CD4-positive, alpha-beta T cell treated with Interleukin-15 for 4 hours (primary cell): ENCODE results near the gene PLXNA4.

Experiments
- DNase-seq: peaks from one replicate; pipeline ENCODE4 v3.0.0-alpha.2; 2020; ENCODE audit warnings: low spot score

Gene PLXNA4

GRCh38 chr7:132112106-132112505, 464.2 kb downstream of the PLXNA4 start:
- DNase-seq, result no peak

DNA sequence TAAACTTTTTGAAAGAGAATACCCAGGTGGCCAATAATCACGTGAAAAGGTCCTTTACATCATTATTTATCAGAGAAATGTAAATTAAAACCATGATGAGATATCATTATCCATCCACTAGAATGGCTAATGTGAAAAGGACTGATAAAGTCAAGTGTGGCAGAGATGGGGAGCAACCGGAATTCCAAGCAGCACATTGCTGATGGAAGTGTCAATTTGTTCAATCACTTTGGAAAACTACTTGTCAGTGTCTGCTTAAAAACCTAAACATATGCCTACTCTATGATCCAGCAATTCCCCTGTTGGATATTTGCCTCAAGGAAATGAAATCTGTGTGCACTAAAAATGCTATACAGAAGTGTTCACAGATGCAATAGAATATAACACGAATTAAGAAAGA, 465.6 kb downstream of the PLXNA4 start:
- no peak for DNase-seq

DNA sequence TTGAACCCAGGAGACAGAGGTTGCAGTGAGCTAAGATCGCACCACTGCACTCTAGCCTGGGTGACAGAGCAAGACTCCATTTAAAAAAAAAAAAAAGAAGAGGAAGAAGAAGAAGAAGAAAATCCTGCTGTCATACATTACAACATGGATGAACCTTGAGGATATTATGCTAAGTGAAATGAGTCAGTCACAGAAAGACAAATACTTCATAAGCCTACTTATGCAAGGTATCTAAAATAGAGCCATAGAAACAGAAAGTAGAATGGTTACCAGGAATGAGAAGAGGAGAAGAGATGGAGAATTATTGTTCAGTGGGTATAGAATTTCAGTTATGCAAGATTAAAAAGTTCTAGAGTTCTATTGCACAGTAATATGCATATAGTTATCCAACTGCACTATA, 466.5 kb downstream of the PLXNA4 start:
- DNase-seq, result no peak

DNA sequence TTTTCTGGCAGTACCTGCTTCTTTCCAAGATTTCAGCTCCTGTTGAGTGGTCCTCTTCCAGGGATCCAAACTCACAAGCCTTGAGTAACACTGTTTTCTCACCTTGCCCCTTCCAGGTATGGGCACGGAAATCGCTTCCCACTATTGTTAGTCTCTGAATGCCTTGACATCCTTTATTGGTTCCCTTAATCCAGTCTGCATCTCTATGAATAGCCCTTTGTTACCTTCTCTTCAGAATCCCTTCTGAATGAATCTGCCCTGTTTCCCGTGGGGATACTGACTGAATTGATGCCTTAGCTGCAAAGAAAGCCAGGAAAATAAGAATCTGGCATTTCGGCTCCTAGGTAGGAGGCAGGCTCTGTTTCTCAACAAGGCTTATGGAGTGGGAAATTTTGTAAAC, 467.7 kb downstream of the PLXNA4 start:
- no peak for DNase-seq

GRCh38 chr7:132106491-132106890, 469.8 kb downstream of the PLXNA4 start:
- DNase-seq, result no peak

DNA sequence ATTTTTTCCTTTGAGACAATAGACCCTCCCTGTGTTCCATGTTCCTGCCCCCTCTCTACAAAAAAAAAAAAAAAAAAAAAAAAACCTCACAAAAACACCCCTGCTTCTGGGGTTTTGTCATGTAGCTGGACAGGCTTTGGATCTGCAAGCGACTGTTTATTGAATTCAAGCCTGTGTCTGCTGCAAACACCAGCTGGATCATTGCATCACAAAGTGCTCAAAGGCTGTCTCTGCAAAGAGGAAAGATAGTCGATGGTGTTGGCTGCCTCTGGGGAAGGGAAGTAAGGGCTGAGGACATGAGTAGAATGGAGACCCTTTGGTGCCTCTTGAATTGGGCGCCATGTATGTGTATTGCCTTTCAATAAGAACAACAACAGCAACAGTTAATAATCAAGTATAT, 471.2 kb downstream of the PLXNA4 start:
- DNase-seq, result no peak

DNA sequence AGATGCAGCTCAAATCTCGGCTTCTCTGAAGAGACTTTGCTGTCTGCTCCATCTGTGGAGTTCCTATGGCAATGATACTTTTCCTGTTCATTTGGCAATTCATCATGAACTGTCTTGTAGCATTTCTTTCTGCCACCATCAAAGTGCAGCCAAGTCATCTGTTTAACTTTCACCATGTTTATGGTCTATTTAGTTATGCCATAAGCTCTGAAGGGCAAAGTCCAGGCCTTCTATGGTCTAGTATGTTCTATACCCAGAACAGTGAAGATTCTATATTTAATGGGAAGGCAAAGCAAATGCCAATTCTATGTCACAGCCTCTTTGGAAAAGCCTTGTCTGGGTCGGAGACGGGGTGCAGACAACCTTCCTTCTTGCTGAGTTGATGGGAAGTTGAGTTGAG, 472.6 kb downstream of the PLXNA4 start:
- no peak for DNase-seq

DNA sequence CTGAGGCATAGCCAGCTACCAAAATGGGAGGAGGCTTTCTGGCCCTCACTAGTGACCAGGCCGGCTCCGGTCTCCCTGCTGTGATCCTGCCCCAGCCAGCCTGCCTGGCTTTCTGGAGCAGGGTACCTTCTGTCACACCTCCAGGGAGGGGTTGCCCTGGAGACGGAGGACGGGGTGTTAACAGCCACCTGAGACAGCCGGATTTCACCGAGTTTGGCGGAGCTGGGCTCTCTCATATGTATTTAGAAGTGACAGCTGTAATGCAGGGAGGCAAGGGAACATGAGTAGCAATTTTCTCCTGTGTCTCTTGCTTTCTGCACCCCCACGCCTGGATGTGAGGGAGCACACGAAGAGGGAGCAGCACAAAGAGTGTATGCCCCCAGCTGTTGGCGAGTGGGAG, 473.3 kb downstream of the PLXNA4 start:
- DNase-seq, result no peak

DNA sequence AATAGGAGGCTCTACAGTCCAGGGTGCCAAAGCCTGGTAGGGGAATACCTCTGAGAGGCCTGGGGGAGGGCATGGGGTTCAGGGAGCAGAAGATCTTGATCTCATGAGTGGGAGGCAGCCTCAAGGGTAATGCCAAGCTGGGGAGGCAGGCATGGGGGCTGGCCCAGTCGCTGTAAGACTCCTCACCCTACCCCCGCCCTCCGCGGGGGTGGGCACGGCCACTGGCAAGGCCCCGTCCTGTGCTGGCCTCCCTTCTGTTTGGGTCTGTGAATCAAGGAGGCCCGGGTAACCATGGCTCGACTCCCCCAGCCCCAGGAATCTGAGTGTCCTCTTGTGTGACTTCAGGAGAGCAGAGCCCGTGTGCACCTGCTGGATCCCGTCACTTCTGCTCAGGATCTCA, 473.9 kb downstream of the PLXNA4 start:
- no peak for DNase-seq

DNA sequence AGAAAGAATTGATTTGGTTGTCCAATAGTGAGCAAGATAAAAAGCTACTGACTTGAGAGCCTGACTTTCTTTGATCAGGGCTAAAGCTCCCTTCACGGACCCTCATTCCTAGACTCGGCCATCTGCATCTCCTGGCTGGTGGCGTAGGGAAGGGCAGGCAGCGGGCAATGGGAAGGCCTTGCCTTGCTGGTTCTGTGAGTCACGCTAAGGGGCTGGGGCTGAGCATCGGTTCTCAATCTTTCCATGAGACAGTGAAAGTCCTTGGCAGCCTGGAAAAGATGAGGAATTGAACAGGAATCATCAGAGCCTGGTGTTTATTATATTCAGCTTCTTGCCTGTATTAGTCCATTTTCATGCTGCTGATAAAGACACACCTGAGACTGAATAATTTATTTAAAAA, 475.3 kb downstream of the PLXNA4 start:
- DNase-seq, result no peak

GRCh38 chr7:132100483-132100882, 475.8 kb downstream of the PLXNA4 start:
- DNase-seq, result no peak

GRCh38 chr7:132099163-132099562, 477.1 kb downstream of the PLXNA4 start:
- no peak for DNase-seq

GRCh38 chr7:132098327-132098726, 477.9 kb downstream of the PLXNA4 start:
- DNase-seq, result no peak

DNA sequence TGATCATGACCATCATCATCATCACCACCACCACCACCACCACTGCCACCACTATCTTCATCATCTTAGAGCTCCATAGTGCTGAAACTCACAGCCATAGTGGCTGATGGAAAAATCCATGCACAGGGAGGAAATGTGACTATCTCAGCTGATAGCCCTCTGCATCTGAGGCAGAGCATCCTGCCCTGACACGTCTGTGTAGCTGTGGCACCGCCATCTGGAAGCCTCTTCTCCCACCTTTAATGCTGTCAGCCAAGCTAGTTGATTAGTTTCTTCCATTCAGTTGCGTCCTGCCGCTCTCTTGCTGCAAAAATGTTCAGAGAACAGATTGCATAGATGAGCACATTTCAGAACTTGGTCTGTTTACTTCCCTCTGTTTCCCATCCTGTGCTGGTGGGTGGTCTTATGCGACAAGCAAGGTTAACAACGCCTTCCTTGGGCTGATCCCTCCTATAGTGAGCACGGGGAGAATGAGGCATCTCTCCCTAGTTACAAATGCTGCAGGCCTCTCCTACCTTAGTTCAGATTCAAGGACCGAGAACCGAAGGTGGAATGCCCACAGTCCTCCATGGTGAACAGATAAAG, 478.6 kb downstream of the PLXNA4 start:
- no peak for DNase-seq

DNA sequence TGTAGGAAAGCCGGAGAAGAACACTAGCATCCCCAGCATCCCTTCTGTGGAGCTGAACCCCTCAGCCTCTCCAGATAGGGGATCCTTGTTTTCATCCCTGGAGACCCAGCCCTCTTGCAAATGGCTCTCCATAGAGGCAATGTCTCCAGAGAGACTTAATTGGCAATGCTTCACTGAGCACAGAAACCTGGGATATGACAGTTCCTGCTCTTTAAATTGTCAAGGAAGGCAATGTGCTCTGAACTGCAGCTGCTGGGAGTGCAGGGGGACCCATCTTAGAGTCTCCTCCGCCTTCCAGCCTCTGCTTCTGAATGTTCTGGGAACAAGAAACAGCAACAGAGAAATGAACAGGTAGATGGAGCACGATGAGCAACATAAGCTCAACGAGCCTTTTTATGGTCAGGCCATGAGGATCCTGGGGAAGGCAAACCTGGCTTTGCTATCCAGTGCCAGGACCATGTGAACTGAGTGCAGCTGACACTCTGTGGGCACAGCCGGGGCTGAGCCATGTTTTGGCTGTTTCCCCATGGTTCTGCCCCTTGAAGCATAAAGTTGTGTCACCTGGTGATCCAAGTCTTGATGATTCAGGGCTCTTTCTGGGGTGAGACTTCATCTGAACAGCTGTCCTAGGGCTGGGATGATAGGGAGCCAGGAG, 481.0 kb downstream of the PLXNA4 start:
- DNase-seq, result no peak

DNA sequence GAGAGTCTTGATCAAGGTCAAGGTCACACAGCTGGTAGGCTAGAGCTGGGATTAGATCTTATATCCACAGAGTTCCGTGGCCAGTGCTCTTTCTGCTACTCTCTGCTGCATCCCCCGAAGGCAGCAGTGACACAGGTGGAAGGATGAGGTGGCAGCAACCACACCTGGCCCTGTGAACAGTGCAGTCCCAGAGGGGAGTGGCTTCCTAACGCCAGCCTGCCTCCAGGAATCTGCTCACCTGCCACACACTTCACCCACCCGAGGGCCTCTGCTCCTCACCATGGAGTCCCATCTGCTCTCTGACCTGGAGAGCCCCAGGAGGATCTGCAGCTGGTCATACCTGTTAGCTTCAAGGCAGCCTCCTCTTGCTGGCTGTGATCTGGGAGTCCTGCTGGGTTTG, 484.2 kb downstream of the PLXNA4 start:
- no peak for DNase-seq

DNA sequence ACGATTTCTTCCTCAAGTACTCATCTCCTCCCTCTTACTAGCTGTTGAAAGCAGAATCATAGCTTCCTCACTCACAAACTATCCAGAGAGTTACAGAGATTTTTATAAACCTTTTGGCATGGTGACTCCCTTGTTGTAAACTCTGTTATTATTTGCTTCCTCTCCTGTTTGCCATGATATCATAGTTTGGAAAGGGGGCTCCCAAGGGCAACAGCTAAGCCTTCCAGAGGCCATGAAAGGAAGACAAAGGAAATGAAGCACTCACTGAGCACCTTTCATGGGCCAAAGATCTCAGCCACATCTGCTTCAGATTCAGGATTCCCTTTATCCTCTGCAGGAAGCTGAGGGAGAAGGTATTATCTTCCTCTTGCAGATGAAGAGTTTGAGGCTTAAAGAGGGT, 484.6 kb downstream of the PLXNA4 start:
- DNase-seq, result no peak

- DNase-seq, result no peak
Measured at GRCh38 chr7:132090444-132090843, 485.8 kb downstream of the PLXNA4 start.

DNA sequence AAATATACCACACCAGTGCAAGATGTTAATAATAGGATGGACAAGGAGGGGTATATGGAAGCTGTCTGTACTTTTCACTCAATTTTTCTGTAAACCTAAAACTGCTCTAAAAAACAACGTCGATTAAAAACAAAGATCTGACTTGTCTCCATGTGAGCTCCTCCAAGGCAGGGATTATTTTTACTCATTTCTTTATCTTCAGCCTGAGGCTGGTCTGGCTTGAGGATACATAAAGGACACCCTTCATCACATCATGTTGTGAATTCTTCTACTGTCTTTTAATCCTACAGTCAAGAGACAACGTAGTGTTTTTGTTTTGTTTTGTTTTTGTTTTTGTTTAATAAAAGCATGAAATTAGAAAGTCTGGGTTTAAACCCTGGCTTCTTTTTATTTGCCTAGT, 486.9 kb downstream of the PLXNA4 start:
- DNase-seq, result no peak

DNA sequence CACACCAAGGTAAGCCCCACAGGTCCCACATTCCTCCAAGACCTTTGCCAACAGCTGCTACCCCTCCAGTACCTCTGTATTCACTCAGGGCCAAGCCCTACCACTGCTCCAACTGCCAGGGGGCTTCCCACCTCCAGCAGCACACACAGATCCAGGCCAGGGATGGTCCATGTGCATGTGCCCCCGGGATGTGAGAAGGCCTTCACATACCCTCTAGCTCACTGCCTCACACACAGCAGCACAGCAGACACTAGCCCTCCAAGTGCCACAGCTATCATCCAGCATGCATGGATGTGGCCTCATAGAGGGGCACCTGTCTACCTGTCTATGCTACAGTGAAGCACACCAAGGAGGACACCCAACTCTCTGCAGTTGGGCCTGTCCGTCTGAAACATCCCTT, 488.8 kb downstream of the PLXNA4 start:
- DNase-seq, result no peak

DNA sequence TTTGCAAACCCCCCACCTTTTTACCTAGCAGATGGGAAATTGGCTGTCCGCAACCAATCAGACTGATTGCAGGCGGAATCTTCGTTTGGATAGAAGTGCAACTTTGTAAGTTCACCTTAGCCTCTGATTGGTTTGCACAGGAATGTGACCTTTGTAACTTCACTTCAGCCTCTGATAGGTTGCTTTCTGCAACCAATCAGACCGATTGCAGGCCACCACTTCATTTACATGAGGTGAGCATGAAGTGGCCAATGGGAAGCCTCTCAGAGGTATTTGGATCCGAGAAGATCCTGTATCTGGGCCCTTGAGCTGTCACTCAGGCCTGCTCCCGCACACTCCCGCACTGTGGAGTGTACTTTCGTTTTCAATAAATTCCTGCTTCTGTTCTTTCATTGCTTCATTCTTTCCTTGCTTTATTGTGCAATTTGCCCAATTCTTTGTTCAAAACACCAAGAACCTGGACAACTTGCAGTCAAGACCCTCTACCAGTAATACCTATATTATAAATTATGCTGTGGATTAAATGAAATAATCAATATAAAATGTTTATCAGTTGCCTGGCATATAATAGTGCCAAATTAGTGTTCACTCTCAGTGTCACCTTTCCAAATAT, 491.4 kb downstream of the PLXNA4 start:
- DNase-seq, result no peak

DNA sequence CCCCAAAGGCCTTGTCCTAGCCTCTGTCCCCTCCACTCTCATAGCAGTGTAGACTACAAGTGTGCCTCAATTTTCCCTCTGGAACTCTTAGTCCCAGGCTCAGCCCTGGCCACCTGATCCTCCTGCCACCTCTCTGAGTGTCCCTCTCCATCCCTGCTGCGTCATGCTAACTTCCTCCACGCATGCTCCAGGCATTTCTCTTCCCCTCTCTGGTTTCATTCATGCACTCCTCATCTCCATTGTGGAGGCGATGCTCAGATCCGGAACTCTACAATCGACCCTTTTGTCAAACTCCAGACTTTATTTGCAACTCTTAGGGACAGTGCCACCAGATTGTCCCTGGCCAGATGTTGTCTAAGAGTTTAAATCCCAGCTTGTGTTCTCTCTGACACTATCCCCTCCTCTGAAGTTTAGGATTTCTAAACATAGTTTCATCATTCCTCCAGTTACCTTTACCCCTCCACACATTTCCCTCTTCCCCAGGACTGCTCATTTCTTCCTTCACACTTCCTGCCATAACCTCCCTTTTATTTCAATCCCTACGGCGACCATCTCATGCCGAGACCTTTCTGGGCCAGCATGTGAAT, 492.6 kb downstream of the PLXNA4 start:
- DNase-seq, result no peak

- no peak for DNase-seq
Measured at GRCh38 chr7:132083126-132083525, 493.1 kb downstream of the PLXNA4 start.

DNA sequence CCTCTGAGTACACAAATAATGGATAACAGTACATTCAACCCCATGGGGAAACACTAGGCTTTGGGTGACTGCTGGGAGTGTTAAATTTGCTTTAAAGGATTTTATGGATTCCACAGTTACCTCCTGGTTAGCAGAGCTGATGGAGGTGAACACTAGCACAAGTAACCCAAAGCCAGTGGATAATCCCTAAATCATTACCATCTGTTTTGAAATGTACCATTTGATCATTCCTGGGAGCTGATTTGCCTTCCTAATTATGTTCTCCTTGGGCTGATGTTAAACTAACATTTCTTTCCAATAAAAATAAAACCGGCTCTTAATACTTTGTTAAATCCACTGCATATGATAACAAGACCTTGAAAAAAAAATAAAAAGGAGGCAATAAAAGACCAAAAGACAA, 493.9 kb downstream of the PLXNA4 start:
- no peak for DNase-seq
